Renal pelvis (tissue), 12 donors: ENCODE data around the gene SLFN12L. TPM values are rescaled to one million over a fixed set of nuclear protein-coding genes. Genes with fewer than 3 reads are reported as not detected.
"Not testable (repeated sequence)": the region's sequence is repeated elsewhere in the genome, so short reads cannot be mapped to it uniquely, and the experiment has no call there.

Experiments used
- DNase-seq: peaks from one replicate; pipeline ENCODE4 v3.0.0-alpha.2; 2013
- long read RNA-seq, 16 experiments: transcript quantifications; one replicate each; lab custom pipeline, GENCODE V29; 2026
- polyA plus RNA-seq, 3 donors: library from polyadenylated mRNA; unstranded; fragments of 120-200 nt; gene quantifications; one replicate each; pipeline ENCODE4 v1.2.1, GENCODE V29; 2013; ENCODE audit not compliant: insufficient read length in 3 of 3

SLFN12L gene
- under 1 TPM; 0.11 to 0.30 (median 0.22) TPM for polyA plus RNA-seq
- long read RNA-seq, donor 1 = 0 reads
- long read RNA-seq, donor 2 = 0 reads
- long read RNA-seq, donor 3 = 0 reads
- long read RNA-seq, donor 4 = 0 reads
- long read RNA-seq, donor 5 = 0 reads
- long read RNA-seq, donor 6 = 0 reads
- long read RNA-seq, donor 7 = 0 reads
- long read RNA-seq, donor 8 = 0 reads
- long read RNA-seq, donor 9 = 0 reads
- long read RNA-seq, donor 10 = 0 reads
- long read RNA-seq, donor 11 = 0 reads
- long read RNA-seq, donor 12 = 0 reads
- long read RNA-seq, donor 13 = 0 reads
- long read RNA-seq, donor 14 = 0 reads
- long read RNA-seq, donor 15 = 0 reads
- long read RNA-seq, donor 16 = 0 reads

GRCh38 chr17:35537601-35538141, at the start of gene SLFN12L:
Gene SLFN12L, minus strand, starts transcription at chr17:35537678. Its CDS starts 15,314 bp downstream, at chr17:35522364.
- no peak for DNase-seq

- DNase-seq = no peak
These were observed 49.1 kb upstream of the SLFN12L start for GRCh38 chr17:35586569-35587073.

GRCh38 chr17:35584061-35584460, 46.6 kb upstream of the SLFN12L start:
- DNase-seq = no peak

- DNase-seq = no peak
These were observed 41.5 kb upstream of the SLFN12L start for GRCh38 chr17:35578929-35579432.

GRCh38 chr17:35578197-35578928, 40.9 kb upstream of the SLFN12L start, which contains the start of gene PEX12:
Gene PEX12, minus strand, starts transcription at chr17:35578571. Its CDS starts 550 bp downstream, at chr17:35578021.
- peak; percentile 94 for DNase-seq

DNA sequence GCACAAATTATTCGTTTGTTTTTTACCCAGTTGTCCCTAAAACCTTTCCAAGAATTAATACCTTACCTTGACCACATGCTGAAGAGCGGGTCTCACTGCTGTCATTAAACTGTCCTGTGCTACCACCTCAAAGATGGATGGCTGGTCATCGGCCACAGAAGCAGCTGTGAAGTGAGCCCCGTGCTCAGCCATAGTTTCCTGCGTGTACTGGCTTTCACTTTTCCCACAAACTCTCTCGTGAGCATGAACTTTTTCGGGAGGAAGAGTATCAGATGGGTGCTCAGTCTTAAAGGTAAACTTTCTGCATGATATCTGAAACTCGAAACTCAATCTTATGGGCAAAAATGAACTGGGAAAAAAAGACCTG, 40.3 kb upstream of the SLFN12L start:
- DNase-seq = peak; percentile 28

DNA sequence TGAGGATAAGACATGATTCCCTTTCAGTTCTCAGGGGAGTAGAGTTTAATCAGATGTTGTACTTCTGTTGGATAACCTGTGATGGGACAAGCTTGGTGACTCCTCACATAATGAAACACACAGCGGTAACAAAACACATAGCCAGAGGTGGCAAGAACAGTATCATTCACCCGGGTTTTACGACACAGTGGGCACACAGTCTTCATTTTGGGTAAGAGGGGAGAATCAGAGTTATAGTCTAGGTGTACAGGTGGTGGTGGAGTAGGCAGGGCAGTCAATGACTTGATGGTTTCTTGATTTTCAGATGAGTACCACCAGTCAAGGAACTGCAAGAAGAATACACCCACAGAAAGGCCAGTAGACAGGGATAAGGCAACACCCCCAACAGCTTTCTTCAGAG, 38.3 kb upstream of the SLFN12L start:
- DNase-seq = no peak

- no peak for DNase-seq
These were observed 31.9 kb upstream of the SLFN12L start for GRCh38 chr17:35569405-35569804.

DNA sequence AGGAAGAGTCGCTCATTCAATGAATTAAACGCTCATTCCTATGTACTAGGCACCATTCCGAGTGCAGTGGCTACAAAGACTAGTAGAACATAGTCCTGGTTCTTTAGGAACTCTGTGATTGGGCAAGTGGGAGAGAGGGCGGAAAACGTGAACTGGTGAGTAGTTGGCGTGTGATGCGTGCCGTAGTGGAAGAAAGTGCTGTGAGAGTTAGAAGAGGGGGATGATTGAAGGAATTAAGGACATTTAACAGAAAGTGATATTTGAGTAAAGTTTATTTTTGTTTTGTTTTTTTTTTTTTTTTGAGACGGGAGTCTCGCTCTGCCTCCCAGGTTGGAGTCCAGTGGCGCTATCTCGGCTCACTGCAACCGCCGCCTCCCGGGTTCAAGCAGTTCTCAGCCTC, 31.1 kb upstream of the SLFN12L start:
- DNase-seq = peak; percentile 9

GRCh38 chr17:35566968-35567367, 29.5 kb upstream of the SLFN12L start:
- DNase-seq = no peak

- DNase-seq = not testable (repeated sequence)
These were observed 25.7 kb upstream of the SLFN12L start for GRCh38 chr17:35563181-35563580.

DNA sequence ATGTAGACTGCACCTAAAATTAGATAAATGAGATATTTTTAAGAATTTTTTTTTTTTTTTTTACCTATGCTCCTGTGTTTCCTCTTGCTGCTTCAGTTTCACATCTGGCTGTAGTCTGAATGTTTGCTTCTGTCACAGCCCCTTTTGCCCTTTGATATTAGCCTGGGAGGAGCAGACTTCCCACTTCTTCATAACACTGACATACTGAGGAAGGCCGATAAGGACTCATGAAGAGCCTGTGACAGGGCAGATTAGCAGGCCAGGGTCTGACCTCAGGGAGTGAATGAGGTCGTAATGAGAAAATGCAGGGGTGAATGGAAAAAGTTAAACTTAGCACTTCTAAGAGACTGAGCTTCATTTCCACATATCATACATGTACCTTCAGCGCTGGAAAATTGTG, 23.2 kb upstream of the SLFN12L start, which contains the start of gene SLFN14:
SLFN14 (minus strand) TSS at position 117 of the 400 bp plus-strand sequence. CDS start 2,757 bp downstream, outside the sequence.
- no peak for DNase-seq

- DNase-seq = no peak
These were observed 22.2 kb upstream of the SLFN12L start for GRCh38 chr17:35559495-35560210.

GRCh38 chr17:35557353-35557752, 19.9 kb upstream of the SLFN12L start:
- DNase-seq = no peak

DNA sequence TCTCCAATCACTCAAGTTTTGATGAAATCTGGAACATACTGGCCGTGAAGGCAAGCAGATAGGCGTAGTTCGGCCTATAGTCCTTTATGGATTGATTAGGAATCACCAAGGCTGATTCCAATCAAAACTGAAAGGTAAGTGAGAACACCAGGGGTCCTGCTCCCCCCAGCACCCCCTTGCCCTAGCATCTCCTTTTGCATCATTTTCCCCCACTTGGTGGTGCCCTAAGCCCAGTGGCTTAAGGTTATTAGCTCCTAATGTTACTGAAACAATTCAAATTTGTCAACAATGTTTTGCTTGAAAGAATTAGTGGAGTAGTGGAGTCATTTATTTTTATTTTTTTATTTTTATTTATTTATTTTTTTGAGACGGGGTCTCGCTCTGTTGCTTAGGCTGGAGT, 18.2 kb upstream of the SLFN12L start:
- no peak for DNase-seq

GRCh38 chr17:35554668-35555067, 17.2 kb upstream of the SLFN12L start:
- no peak for DNase-seq

DNA sequence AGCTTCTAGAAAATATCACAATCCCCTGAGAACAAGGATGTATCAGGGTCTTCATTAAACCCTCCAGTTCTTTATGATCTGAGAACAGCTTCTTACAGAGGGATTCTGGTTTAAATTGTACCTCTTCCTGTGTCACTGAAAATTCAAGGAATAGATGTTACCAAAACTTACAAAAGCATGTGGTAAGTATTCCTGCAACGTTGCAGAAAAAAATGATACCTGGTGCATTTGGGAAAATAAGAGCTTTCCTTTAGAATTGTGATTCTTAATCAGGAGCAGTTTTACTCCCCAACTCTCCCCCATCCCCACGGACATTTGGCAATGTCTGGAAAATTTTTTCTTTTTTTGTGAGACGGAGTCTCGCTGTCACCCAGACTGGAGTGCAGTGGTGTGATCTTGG, 15.8 kb upstream of the SLFN12L start:
- DNase-seq = no peak

DNA sequence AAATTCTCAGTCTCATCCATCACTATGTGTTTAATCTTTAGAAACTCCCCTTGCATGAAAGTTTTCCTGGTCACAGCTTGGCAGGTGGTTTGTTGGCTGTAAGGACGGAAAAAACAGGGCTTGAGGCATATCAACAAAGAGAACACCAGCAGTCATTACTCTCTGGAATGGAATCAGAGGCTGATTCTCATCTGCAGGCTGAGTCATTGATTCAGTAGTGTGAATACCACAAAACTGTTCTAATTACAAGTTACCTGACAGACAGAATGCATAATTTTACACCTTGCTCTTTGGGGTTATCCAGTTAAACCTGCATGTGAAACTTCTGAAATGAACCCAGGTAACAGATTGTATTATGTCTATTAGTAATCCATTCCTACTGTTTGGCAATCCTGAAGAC, 11.5 kb upstream of the SLFN12L start:
- DNase-seq = no peak

DNA sequence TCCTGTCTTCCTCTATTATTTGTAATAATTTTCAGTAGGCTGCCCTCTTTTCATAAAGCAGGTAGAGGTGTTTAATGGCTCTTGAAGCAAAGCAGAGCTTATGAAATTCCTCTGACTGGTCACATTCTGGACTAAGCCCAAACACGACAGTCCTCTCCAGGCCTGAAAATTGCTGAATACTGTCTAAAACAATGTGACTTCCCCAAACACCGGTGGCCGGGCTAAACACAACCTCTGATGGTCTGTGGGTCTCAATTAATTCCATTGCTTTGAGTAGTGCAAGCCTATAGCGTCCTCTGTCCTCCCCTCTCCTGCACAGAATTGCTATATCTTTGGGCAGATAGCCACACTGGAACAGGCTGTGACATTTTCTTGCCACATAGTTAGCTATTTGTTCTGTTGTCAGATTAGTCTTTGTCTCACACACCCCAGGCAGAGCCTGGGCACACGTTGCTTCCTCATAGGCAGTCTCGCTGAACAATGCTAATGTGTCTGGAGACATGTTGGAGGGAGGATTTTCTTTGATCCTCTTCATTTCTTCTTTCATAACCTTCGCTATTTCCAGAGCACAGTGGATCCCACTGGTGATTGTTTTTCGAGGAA, 10.8 kb upstream of the SLFN12L start:
- no peak for DNase-seq

DNA sequence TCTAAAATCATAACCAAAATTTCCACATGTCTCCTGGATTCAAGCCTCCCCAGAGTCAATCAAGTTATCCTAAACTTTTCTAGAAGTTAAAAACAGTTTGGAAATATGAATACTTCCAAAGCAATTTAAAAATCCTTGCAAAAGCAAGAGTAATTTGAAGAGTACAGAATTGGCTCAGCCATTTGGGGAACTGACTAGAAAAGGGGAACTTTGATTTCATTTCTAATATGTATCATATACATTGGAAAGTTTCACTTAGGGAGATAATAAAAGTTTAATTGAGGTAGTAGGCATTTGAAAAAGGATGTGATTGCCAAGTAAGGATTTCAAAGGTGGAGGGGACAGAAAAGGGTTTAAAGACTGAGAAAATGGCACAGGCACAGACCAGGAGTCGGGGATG, 9.0 kb upstream of the SLFN12L start:
- DNase-seq = no peak

GRCh38 chr17:35545150-35545549, 7.7 kb upstream of the SLFN12L start:
- no peak for DNase-seq
